Ovary (tissue), 3 donors: ENCODE results near the gene SLC38A1.

ENCODE experiments used
- EP300 ChIP-seq: sonication (generic); formaldehyde crosslinking; IDR thresholded peaks from one replicate; pipeline ENCODE4 v1.6.1; 2017; ENCODE audit warnings: antibody characterized with exemption
- POLR2A ChIP-seq: fragments of 450-650 bp; IDR thresholded peaks from one replicate; pipeline ENCODE4 v1.6.1; 2017; ENCODE audit warnings: antibody characterized with exemption, mild to moderate bottlenecking, moderate library complexity
- TF ChIP-seq, protein P1 (sequence below), 3 donors: fragments of 450-650 bp in 2 of 3; fragments of 200-600 bp in 1 of 3; IDR thresholded peaks; one replicate each; pipeline versions ENCODE4 v1.5.1 to v1.8.0; 2016 to 2022; ENCODE audit warnings: antibody characterized with exemption in 3 of 3, mild to moderate bottlenecking in 1 of 3
- donor health status: DM: no; HTN: no; CAD: no.

DNA sequence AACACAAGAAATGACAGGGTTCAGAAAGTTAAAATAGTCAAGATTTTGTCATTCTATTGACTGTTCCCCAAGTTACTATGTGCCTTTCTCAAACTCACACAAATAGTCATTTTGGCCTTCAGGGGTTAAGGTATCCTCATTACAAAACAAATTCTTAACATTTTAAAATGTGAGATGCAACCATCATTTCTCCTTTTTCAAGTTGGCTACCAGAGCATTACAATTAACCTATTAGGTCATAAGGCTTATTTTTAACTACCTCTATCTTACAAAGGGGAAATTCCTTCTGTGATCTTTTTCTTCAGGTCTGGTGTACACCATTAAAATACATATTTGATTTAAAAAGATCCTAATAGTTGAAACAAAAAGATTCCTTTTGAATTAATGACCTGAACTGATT lies 61.2 kb downstream of the SLC38A1 start:
- TF ChIP-seq, protein P1, sequence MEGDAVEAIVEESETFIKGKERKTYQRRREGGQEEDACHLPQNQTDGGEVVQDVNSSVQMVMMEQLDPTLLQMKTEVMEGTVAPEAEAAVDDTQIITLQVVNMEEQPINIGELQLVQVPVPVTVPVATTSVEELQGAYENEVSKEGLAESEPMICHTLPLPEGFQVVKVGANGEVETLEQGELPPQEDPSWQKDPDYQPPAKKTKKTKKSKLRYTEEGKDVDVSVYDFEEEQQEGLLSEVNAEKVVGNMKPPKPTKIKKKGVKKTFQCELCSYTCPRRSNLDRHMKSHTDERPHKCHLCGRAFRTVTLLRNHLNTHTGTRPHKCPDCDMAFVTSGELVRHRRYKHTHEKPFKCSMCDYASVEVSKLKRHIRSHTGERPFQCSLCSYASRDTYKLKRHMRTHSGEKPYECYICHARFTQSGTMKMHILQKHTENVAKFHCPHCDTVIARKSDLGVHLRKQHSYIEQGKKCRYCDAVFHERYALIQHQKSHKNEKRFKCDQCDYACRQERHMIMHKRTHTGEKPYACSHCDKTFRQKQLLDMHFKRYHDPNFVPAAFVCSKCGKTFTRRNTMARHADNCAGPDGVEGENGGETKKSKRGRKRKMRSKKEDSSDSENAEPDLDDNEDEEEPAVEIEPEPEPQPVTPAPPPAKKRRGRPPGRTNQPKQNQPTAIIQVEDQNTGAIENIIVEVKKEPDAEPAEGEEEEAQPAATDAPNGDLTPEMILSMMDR (IDR thresholded peaks at IDR 0.05): no peak
- TF ChIP-seq EP300: no peak
- TF ChIP-seq POLR2A: no peak
